GM12801 (cell line): ENCODE measurements around the gene TP53TG5.

Experiments
- TF ChIP-seq, protein P1 (sequence below): IDR thresholded peaks from one replicate; pipeline ENCODE4 v1.5.1; 2011; ENCODE audit warnings: control low read depth; ENCODE audit not compliant: insufficient read length; ENCODE audit errors: extremely low read depth

TP53TG5 gene

GRCh38 chr20:45358282-45359068 lies 19.6 kb downstream of the TP53TG5 start:
- TF ChIP-seq, protein P1, sequence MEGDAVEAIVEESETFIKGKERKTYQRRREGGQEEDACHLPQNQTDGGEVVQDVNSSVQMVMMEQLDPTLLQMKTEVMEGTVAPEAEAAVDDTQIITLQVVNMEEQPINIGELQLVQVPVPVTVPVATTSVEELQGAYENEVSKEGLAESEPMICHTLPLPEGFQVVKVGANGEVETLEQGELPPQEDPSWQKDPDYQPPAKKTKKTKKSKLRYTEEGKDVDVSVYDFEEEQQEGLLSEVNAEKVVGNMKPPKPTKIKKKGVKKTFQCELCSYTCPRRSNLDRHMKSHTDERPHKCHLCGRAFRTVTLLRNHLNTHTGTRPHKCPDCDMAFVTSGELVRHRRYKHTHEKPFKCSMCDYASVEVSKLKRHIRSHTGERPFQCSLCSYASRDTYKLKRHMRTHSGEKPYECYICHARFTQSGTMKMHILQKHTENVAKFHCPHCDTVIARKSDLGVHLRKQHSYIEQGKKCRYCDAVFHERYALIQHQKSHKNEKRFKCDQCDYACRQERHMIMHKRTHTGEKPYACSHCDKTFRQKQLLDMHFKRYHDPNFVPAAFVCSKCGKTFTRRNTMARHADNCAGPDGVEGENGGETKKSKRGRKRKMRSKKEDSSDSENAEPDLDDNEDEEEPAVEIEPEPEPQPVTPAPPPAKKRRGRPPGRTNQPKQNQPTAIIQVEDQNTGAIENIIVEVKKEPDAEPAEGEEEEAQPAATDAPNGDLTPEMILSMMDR = no peak

DNA sequence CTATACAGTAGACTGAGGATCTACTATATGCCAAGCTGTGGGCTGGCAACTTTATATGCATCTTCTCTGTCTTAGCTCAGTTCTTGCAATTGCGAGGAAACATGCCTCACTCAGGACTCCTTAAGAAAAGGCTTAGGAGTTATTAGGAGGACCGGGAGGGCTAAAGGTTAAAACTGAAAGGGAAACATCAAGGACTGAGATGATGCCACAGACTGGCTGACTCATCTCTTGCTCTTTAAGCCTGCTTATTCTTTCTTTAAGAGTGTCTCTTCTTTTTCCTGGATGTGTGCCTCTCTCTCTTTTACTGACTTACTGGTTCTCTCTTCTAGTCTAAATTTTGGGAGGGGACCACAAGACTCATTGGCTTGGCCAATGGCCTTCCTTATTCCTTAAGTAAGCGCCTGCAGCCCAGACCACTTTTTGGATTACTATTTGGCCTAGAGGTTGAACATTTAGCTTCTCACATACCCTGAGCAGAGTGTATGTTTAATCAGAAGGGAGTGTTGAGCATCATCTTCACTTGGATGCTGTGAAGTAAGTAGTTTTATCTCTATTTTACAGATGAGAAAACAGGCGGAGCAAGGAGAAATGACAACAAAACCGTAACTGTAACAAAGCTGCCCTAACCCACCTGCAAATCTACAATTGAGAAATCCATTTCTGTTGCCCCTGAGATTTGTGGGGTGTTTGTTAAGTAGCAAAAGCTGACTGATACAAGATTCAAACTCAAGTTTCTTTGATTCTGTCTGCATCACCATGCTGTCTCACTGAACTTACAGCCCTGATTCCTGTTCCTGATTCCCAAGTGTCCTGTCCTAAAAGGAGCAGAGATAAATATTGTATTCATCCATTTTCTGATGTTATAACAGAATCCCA lies 22.7 kb downstream of the TP53TG5 start:
- TF ChIP-seq, protein P1 = no peak

- TF ChIP-seq, protein P1 = no peak
Measured at GRCh38 chr20:45354423-45355208, 23.5 kb downstream of the TP53TG5 start.

DNA sequence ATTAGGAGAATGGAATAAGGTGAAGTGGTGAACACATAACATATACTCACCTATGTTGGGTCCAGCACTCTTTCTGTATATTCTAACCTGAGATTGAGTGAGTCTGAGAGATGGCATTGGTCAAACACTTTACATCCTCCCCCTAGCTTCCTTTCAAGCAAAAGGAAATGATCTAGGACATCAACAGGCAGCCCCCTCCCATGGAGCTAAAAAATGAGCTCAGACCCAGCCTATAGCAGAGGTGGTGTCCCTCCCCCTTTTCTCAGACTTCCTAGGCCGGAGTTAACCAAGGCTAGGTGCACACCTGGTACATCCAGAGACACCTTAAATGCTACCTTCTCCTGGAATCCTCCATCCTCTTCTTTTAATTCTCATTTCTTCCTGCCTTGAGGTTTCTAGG lies 24.4 kb downstream of the TP53TG5 start:
- TF ChIP-seq, protein P1 = no peak

- TF ChIP-seq, protein P1 = no peak
Measured at GRCh38 chr20:45352729-45353128, 25.4 kb downstream of the TP53TG5 start.

DNA sequence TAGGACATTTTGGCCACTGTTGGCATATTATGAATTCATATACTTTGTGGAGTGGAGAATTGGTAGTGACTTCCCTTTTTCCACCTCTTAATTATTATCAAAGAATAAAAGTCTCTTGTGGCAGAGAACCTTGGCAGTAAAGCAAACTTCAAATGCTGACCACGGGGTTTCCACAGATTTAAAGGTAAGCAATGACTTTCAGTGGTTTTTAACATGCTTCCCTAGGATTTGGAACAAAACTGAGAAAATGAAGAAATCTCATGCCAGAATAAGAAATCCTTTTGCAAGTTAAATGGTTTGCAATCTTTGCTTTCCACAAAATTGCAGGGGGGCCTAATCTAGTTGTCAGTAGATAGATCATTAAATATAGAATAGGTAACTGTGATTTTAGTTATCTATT lies 27.9 kb downstream of the TP53TG5 start:
- TF ChIP-seq, protein P1 = no peak
